GM18909 (cell line): ENCODE data around the gene UIMC1.
A peak's percentile ranks its signal among the peaks of the same experiment; 100 is the strongest.
"Not testable (repeated sequence)": the region's sequence is repeated elsewhere in the genome, so short reads cannot be mapped to it uniquely, and the experiment has no call there.

Experiments
- ATAC-seq: cut with Tn5 transposase; IDR thresholded peaks from one replicate; pipeline ENCODE4 v1.9.1; 2021; ENCODE audit warnings: mild to moderate bottlenecking; ENCODE audit not compliant: unreplicated experiment, poor library complexity

Gene UIMC1

GRCh38 chr5:177006265-177006972, at the start of gene UIMC1:
TSS of gene UIMC1 (minus strand) at chr5:177006779. CDS start at chr5:176982615, 24,164 bp downstream.
- peak; percentile 78 for ATAC-seq

GRCh38 chr5:177049285-177049684, 42.7 kb upstream of the UIMC1 start:
- no peak for ATAC-seq

- ATAC-seq: not testable (repeated sequence)
Observed at GRCh38 chr5:177048531-177048930, 42.0 kb upstream of the UIMC1 start.

GRCh38 chr5:177045631-177046030, 39.1 kb upstream of the UIMC1 start:
- no peak for ATAC-seq

- ATAC-seq: no peak
Observed at GRCh38 chr5:177044641-177045040, 38.1 kb upstream of the UIMC1 start.

GRCh38 chr5:177043958-177044357, 37.4 kb upstream of the UIMC1 start:
- no peak for ATAC-seq

GRCh38 chr5:177043114-177043513, 36.5 kb upstream of the UIMC1 start:
- ATAC-seq: no peak

GRCh38 chr5:177041936-177042335, 35.4 kb upstream of the UIMC1 start:
- ATAC-seq: no peak

GRCh38 chr5:177040814-177041420, 34.3 kb upstream of the UIMC1 start:
- ATAC-seq: no peak

- ATAC-seq: no peak
Observed at GRCh38 chr5:177036921-177037320, 30.3 kb upstream of the UIMC1 start.

- ATAC-seq: no peak
Observed at GRCh38 chr5:177036443-177036842, 29.9 kb upstream of the UIMC1 start.

GRCh38 chr5:177035976-177036375, 29.4 kb upstream of the UIMC1 start:
- ATAC-seq: no peak

GRCh38 chr5:177029498-177029897, 22.9 kb upstream of the UIMC1 start:
- no peak for ATAC-seq

- ATAC-seq: no peak
Observed at GRCh38 chr5:177027665-177028064, 21.1 kb upstream of the UIMC1 start.

- ATAC-seq: no peak
Observed at GRCh38 chr5:177025101-177025601, 18.6 kb upstream of the UIMC1 start.

- no peak for ATAC-seq
Observed at GRCh38 chr5:177024559-177024958, 18.0 kb upstream of the UIMC1 start.

- peak; percentile 2 for ATAC-seq
Observed at GRCh38 chr5:177023303-177023664, 16.7 kb upstream of the UIMC1 start.

GRCh38 chr5:177022386-177023302, 16.1 kb upstream of the UIMC1 start, which contains the start of gene ZNF346:
TSS of gene ZNF346 (plus strand) at chr5:177022696. CDS start at chr5:177022739, 43 bp downstream.
- peak; percentile 92 for ATAC-seq

- ATAC-seq: no peak
Observed at GRCh38 chr5:177020033-177020432, 13.5 kb upstream of the UIMC1 start.

- ATAC-seq: no peak
Observed at GRCh38 chr5:177018341-177018740, 11.8 kb upstream of the UIMC1 start.

GRCh38 chr5:177015156-177015555, 8.6 kb upstream of the UIMC1 start:
- no peak for ATAC-seq
